Endometrial microvascular endothelial cells (primary cell): ENCODE results near the gene CPA4. TPM values are rescaled to one million over a fixed set of nuclear protein-coding genes. Genes with fewer than 3 reads are reported as not detected.
"Not testable (repeated sequence)": the region's sequence is repeated elsewhere in the genome, so short reads cannot be mapped to it uniquely, and the experiment has no call there.

Experiments used
- in situ Hi-C: cut with HindIII; loops from 2 replicates; pipeline ENCODE4 v1.10.0; 2017; ENCODE audit warnings: low sequenced_read_pairs, low pct_unique_long_range_greater_than_20kb; ENCODE audit errors: inconsistent ontology term
- total RNA-seq: library from RNA; depleted of rRNA; stranded (reverse); fragments of >200 nt; gene quantifications from one replicate; pipeline ENCODE4 v1.2.3, GENCODE V29; 2015; ENCODE audit errors: inconsistent ontology term

CPA4 gene
- total RNA-seq, 1 donor from 2014 or later, result 0.28 TPM

DNA sequence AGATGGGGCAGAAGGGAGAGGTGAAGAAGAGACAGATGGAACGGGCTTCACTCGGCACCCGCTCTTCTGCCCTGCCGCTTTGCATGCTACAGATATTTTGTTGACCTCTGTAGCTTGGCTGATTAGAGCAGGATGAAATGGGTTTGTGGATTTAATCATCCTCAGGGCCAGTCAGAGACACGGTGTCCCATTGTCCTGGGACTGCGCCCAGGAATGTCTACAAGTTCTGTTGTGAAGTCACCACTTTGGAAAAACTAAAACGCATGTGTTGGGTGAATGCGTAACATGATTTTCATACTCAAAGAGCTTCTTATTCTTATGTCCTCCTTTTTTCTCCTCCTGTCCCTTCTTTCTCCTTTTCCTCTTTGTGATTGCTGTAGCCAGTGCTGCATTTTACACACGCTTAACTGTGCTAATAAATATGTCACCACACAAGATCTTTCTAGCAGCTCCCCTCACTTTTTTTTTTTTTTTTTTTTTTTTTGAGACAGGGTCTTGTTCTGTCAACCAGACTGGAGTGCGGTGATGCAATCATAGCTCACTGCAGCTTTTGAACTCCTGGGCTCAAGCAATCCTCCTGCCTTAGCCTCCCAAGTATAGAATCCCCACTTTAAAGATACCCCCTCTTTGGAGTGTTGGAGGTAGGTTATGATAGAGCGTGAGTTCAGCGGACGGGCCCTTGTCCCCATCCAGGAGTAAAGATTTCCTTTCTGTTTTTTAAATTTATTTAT, 3.4 kb downstream of the CPA4 start:
- in situ Hi-C loops, result no loop called here

DNA sequence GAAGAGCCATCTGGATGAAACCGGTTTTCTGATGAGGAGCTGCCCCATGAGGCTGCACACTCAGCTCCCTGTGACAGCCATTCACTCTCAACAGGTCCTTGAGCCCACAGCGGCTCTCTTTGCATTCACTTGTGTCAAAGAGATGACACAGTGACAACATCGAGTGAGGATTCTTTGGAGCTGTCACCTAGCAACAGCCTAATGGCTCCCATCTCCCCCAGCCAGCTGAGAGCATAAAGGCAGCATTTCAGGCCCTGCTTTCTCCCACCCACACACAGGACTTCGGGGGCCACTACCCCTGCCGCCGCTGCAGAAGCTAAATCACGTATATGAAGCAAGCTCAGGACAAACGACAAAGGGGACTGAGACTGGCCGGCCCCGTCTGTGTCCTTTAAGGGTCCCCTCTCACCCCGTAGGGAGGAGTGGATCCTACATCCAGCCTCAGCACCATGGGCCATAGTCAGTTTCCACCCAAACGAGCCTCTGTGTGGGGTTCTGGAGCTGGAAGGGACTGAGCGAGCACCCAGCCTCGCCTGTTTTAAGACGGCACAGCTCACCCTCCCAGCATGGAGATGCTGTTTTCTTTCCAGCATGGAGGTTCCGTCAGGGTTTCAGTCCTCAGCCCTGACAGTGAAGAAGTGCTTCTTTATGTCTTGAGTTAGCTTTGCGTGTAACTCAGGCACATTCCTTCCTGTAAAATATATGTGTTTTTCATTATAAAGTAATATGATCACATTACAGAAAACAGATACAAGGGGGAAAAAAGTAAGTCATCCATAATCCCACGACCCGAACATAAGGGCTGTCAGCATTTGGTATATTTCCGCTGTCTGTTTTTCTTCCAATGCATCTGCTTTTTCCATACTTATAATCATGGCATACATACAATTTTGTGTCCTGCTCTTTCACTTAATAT, 4.9 kb downstream of the CPA4 start:
- in situ Hi-C loops, result no loop called here

GRCh38 chr7:130298544-130299326, 5.8 kb downstream of the CPA4 start:
- in situ Hi-C loops, result no loop called here

GRCh38 chr7:130299866-130300265, 6.9 kb downstream of the CPA4 start:
- in situ Hi-C loops, result no loop called here

GRCh38 chr7:130301501-130302020, 8.6 kb downstream of the CPA4 start:
- in situ Hi-C loops, result no loop called here

- in situ Hi-C loops, result no loop called here
Observed at GRCh38 chr7:130302649-130303048, 9.7 kb downstream of the CPA4 start.

DNA sequence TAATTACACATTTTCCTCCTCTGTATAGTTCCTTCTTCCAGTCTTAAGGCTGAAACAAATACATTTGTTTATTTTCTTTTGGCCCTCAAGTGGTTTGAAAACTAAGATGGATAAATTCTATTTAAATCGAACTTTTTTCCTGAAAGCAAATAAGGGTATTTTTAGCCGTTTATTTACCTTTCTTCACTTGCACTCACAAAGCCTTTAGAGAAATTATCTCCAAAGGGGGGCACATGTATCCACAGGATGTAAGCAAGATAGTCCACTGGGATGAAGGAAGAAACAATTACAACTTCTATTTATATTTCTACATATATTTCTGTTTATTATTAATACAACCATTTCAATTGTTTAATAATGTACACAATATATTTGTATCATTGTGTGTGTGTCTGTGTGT, 10.2 kb downstream of the CPA4 start:
- in situ Hi-C loops, result no loop called here

GRCh38 chr7:130303551-130303950, 10.6 kb downstream of the CPA4 start:
- in situ Hi-C loops, result no loop called here

DNA sequence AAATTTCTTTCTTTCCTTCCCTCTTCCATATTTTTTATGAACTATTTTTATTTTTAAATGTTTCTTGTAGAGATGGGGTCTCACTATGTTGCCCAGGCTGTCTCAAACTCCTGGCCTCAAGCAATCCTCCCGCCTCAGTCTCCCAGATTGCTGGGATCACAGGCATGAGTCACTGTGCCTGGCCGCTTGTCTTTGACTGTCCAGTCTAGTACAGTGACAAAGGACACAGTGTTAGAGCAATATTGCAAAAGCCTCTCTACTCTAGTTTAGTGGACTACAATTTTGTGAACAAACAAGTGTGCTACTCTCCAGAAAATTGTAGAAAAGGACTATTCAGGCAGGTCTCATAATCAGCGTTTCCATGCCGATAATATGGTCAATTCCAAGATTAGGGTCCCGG, 11.0 kb downstream of the CPA4 start:
- in situ Hi-C loops, result no loop called here

- in situ Hi-C loops, result no loop called here
Observed at GRCh38 chr7:130304878-130305277, 11.9 kb downstream of the CPA4 start.

GRCh38 chr7:130305433-130306042, 12.6 kb downstream of the CPA4 start:
- in situ Hi-C loops, result no loop called here

DNA sequence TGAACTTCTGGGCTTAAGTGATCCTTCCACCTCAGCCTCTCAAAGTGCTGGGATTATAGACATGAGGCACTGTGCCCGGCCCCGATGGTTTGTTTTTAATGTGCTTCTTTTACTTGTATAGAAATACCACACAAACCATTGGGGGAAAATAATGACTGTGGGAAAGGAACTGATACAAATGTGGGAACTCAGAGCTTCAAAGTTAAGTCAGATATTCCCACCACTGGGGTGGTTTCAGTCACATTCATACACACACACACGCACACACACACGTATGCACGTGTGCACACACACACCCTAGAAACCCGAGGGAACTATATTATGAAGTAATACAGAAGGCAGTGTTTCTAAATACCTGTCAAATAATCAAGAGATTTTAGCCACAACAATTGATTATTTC, 17.0 kb downstream of the CPA4 start:
- in situ Hi-C loops, result no loop called here

DNA sequence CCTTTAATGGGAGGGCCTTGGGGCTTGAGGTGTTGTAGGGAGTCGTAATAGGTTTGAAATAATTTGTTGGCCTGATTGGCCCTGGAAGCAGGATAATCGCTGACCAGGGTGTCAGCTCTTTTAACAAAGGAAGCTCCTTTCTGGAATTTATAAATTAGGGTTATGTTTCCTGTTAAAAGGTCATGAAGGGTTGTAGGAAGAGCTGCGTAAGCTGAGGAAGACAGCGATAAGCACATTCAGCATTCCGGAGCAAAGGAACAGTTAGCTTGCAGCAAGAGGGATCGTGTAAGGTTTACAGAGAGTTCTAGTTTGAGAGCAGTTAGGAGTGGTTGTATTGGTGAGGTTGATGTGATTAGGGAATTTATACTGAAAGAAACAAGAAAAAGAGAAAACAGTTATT, 21.3 kb downstream of the CPA4 start:
- in situ Hi-C loops, result no loop called here

DNA sequence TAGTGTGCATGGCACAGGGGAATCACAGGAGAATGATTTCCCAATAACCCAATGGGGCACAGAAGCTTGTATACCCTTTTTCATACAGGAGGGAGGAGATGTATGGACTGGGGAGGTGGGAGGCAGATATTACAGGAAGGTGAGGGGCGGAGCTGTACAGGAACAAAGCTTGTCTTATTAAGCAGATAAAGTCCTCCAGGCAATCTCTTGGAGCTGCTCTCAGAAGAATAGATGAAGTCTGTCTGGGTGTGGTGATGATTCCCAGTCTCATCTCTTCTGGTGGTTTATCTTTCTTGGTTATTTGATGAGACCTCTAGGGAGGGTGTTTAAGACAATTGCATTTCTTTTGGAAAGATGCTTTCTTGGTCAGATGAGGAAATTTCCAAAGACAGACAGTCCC, 26.6 kb downstream of the CPA4 start:
- in situ Hi-C loops, result no loop called here

- in situ Hi-C loops, result not testable (repeated sequence)
Observed at GRCh38 chr7:130321542-130322229, 28.7 kb downstream of the CPA4 start.

- in situ Hi-C loops, result no loop called here
Observed at GRCh38 chr7:130322615-130323014, 29.7 kb downstream of the CPA4 start.

DNA sequence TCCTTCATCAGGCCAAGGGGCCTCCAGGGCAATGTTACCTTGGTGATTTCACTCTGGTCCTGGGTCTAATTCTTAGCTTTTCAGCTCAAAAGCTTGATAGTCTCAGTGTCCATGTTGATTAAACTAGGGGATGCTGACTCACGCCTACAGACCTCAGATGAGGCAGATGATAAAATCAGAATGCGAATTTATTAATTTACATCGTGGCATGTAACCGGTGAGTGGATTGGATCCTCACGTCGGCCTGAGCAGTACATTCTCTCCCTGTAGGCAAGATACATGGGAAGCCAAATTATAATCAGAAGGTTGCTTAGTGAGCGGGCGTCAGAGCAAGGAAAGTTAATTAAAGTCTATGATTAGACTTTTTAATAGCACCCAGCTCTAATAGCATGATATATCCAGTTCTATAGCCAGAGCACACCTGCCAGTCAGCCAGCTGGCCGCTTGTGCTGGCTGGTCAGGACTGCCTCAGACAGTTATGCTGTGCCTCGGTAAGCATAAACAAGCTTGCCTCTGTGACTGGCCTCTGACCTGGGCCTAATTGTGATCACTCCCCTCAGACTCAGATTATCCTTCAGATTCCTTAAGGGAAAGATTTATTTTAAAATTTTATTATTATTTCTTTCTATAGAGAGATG, 31.5 kb downstream of the CPA4 start:
- in situ Hi-C loops, result no loop called here

DNA sequence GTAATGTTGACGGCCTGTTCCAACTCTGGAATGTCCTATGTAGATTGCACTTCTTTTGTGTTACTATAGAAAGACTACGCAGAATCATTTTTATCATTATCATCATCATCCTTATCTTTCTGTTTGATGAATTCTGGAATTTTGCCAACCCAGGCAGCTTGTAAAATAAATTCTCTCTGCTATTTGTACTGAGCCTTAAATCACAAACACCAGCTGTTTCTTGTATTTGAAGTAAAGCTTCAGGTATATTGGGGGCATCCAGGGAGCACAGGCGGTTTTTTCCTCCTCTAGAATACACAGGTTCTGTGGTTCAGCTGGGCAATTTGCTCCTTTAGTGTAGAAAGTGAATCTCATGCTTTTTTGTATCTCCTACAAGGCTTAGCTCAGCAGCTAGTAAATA, 36.7 kb downstream of the CPA4 start:
- in situ Hi-C loops, result no loop called here
